Measurements from ENCODE around the gene CSPG5. TPM values are rescaled to one million over a fixed set of nuclear protein-coding genes. Genes with fewer than 3 reads are reported as not detected.

Gene CSPG5, protein sequence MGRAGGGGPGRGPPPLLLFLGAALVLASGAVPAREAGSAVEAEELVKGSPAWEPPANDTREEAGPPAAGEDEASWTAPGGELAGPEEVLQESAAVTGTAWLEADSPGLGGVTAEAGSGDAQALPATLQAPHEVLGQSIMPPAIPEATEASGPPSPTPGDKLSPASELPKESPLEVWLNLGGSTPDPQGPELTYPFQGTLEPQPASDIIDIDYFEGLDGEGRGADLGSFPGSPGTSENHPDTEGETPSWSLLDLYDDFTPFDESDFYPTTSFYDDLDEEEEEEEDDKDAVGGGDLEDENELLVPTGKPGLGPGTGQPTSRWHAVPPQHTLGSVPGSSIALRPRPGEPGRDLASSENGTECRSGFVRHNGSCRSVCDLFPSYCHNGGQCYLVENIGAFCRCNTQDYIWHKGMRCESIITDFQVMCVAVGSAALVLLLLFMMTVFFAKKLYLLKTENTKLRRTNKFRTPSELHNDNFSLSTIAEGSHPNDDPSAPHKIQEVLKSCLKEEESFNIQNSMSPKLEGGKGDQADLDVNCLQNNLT
- total RNA-seq (2014; rRNA removed; shearing (Covaris generic)) = 5.9 and 8.5 TPM in 2 replicates

DNA sequence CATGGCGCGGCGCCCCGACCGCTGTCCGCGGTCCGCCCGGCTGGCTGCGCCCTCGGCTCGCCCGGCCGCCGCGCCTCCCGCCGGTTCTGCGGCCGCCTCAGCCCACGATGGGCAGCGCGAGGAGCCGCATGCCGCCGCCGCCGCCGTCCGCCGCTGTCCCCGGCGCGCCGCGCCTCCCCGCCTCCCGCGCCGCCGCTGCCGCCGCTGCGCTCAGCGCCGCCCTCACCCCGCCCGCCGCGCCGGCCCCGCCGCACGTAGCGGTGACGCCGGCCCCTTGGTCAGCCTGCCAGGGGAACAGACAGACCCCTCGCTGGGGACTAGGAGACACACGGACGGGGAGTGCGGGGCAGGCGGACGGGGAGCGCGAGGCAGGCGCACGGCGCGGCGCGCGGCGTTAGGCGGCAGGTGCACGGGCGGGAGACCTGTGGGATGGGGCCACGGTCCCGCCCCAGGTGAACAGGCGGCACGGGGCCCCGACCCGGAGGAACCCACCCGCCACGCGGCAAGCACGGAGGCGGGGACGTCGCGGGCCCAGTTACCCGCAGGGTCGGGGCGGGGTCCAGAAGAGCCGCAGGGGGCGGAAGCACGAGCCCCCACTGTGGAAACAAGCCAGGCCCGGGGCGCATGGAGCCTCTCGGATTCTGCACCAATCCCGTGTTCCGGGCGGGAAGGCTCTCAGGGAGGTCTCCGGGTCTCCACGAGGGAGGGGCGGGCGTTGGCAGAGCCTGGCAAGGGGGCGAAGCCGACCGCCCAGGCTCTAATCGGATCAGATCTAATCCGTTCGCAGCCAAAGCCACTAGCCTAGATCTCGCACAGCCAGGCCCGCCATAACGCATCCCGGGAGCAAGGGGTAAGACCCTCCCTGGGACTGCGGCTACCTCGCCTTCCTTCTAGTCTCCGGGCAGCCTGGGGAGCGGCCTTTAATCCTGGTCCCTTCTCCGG lies at the start of gene CSPG5:
TSS of gene CSPG5 (minus strand) at position 175 of the 942 bp plus-strand sequence. CDS start at position 3, 172 bp downstream.
- in situ Hi-C loops (cut with HindIII; ENCODE audit: low sequenced_read_pairs) = no loop called here
- peak; percentile 64 for DNase-seq (ENCODE audit: low spot score)

DNA sequence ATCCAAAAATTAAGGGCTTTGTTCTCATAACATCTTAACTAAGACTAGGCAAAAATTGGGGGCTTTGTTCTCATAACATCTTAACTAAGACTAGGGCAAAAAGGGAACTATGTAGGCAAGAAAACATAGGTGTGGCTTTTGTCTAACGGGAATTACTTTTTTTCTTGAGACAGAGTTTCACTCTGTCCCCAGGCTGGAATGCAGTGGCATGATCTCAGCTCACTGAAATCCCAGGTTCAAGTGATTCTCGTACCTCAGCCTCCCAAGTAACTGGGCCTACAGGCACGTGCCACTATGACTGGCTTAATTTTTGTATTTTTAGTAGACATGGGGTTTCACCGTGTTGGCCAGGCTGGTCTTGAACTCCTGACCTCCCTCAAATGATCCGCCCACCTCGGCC lies 49.8 kb upstream of the CSPG5 start:
- in situ Hi-C loops (cut with HindIII; ENCODE audit: low sequenced_read_pairs) = no loop called here
- no peak for DNase-seq (ENCODE audit: low spot score)

DNA sequence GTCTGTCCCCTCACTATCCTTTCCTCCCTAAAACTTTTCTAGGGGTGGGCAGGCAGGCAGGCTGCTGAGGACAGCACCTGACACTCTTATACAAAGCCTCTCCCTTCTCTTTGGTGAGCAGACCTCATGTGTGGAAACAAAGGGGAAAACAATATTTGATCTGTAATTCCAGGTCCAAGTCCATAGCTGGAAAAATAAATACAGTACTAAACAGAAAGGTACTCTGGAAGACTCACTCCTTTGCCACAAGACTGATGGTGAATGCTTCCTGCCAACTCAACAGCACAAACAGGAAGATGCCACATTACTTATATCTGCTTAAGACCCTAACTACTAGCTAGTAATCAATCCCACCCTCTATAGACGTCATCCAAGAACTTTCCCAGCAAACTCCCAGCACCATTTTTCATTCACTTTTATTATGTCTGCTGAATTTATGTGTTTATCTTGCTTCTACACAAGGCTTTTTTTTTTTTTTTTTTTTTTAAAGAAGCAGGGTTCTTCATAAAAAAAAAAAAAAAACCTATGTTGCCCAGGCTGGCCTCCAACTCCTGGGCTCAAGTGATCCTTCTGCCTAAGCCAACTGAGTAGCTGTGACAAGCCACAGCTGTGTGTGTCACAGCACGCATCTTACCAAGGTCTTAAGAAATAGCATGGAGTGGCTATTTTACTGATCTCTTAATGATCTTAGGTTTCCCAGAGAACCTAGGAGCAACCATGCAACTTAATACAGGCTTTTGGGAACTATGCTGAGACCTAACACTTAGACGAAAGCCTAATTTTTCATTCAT lies 44.2 kb upstream of the CSPG5 start:
- in situ Hi-C loops (cut with HindIII; ENCODE audit: low sequenced_read_pairs) = no loop called here
- no peak for DNase-seq (ENCODE audit: low spot score)

DNA sequence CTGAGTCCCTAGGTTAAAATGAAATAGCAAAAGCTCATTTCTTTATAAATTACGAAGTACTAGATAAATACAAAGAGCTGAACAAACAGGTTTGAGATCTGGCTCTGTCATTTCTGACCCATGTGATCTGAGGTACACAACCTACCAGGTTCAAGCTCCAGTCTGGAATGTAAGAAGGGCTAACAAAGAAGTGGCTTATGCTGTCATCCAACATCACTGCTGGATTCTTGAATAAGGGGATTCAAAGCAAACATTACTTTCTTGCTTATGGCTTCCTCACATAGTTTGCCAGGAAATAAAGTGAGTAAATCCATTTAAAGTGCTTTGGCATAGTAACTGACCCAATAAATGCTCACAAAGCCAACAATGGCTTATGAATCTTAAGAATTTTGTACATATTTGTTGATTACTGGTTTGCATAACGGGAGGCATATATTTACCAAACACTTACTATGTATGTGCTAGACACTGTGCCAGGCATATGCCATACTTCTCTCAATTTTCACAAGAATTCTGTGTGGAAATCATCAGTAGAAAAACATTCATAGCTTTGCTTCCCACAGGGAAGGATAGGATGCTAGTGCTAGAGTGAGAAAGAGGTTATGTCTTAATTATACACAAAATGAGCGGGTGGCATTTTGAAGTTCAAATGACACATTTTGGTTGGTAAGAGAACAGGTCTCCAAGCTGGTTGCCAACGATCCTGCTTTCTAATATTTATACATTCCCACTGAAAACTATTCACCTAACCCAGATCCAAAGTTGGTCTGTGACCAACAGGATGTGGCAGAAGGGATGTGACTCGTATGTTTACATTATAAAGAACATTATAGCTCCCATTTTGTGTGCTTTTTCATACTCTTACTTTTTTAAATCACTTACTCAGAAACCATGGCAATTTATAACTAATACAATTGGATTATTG lies 38.7 kb upstream of the CSPG5 start:
- in situ Hi-C loops (cut with HindIII; ENCODE audit: low sequenced_read_pairs) = no loop called here
- DNase-seq (ENCODE audit: low spot score) = no peak

DNA sequence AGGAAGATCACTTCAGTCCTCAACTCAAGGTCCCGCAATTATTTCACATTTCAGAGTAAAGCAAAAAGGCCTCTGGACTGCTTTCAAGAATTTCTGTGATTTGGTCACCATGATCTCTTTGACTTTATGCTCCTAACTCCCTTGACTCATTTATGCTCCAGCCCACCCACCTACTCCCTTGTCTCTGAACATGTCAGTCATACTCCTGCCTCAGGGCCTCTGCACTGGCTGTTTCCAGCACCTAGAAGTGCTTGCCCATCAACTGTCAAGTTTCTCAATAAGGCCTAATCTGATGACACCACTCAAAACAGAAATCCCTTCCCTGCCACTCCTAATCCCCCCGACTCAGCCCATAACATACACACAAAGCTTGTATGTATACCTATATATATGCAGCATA lies 36.1 kb upstream of the CSPG5 start:
- DNase-seq (ENCODE audit: low spot score) = no peak
- in situ Hi-C loops (cut with HindIII; ENCODE audit: low sequenced_read_pairs) = no loop called here

DNA sequence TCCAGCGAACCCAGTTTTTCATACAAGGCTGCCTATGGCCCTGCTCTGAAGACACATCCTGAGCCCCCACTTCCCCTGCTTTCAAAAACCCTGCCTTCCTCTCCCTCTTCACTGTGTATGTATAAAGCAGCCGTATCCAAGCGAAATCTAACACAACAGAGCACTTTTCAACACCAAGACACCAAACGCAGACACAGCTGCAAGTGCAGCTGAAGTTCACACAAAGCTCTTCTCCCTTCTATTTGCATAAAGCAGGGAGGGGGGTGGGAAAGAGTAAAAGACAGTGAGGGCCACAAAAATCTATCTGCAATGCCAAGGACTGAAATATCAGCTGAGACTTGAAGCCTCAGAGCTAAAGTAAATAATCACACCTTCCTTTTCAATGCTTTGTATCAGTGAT lies 35.1 kb upstream of the CSPG5 start:
- in situ Hi-C loops (cut with HindIII; ENCODE audit: low sequenced_read_pairs) = no loop called here
- no peak for DNase-seq (ENCODE audit: low spot score)

DNA sequence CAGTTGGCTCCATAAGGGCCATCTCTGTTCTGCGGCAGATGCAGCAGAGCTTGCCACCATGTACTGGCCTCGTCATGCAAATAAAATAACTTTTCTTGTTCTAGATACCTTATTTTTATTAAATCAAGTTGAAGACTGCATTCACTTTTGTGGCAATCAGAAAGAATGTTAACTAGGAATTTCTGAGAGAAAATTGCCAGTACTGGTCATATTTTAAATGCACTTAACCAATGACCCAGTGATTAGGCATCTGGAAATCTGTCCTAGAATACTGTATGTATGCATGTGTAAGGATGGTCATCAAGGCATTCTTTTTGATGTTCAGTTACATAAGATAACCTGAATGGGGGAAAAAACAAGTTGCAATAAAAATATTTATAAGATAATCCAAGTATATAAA lies 34.2 kb upstream of the CSPG5 start:
- DNase-seq (ENCODE audit: low spot score) = no peak
- in situ Hi-C loops (cut with HindIII; ENCODE audit: low sequenced_read_pairs) = no loop called here

DNA sequence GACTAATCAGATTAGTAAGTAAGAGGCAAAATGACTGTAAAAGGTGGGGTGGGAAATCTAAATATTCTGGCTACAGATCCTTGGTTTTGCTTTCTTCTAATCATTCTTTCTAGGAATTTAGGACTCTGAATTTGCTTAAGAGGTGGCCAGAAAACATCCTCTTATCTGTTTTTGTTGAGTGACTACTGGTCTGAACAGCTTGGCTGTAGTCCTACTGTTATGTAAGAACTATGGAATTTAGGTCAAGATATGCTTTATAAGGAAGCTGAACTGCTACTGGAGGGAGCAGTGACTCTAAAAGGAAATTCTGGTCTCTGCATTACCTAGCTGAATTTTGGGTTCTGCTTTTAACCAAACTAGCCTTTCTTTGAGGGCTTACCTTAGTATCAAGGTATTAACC lies 33.5 kb upstream of the CSPG5 start:
- DNase-seq (ENCODE audit: low spot score) = peak; percentile 95

DNA sequence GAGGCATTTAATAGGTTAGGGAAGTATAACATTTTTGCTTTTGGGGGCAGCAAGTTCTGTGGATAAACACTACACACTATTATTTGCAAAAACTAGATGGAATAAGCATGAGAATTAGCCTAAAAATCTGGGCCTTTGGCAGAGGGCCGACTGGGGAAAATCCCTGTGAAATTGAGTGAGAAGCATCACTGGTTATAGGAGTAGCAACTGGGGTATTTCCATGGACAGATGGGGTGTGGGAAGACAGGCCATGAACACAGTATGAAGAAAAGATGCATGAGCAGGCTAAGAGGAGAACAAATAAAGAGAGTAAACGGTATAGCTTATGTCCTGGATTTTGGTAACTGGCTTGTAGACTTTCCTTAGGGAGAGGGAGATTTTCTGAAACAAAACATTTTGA lies 32.9 kb upstream of the CSPG5 start:
- DNase-seq (ENCODE audit: low spot score) = peak; percentile 76
- in situ Hi-C loops (cut with HindIII; ENCODE audit: low sequenced_read_pairs) = no loop called here

More for the DNA sequence above, 33.5 kb upstream of the CSPG5 start:
- in situ Hi-C loops (cut with HindIII; ENCODE audit: low sequenced_read_pairs) = no loop called here

DNA sequence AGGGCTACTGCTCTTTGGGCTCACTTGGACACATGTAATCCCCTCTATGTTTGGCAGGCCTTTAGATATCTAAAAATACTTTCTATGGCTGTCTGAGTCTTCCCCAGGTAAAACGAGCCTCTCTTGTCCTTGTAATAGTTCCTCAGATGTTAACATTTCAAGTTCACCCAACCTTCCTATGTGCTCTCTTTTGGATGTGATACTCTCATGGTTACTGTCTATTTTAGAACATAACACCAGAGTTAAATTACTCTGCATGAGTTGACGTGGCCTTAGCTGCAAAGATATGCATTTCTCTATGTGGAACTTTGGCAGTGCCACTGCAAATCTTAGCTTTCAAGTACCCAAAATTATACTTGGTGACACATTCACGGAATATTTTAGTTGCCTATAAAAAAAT lies 31.9 kb upstream of the CSPG5 start:
- in situ Hi-C loops (cut with HindIII; ENCODE audit: low sequenced_read_pairs) = no loop called here
- DNase-seq (ENCODE audit: low spot score) = no peak

DNA sequence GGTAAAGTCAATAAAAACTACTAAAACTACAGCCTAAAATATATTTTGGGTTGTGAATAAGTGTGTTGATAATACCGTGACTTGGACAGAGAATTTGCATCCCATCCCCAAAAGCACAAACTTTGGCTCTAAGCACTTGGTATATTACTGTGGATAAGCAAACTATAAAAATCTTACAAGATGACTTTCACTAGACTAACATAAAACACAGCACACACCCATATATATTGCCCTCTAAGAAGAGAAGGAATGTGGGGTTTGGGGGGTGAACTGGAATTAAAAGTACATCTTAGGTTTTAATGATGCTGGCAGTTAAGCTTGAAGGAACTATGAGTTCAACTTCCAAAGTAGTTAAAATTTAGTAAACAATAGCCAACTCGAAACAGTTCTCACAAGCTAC lies 28.7 kb upstream of the CSPG5 start:
- DNase-seq (ENCODE audit: low spot score) = no peak
- in situ Hi-C loops (cut with HindIII; ENCODE audit: low sequenced_read_pairs) = no loop called here

DNA sequence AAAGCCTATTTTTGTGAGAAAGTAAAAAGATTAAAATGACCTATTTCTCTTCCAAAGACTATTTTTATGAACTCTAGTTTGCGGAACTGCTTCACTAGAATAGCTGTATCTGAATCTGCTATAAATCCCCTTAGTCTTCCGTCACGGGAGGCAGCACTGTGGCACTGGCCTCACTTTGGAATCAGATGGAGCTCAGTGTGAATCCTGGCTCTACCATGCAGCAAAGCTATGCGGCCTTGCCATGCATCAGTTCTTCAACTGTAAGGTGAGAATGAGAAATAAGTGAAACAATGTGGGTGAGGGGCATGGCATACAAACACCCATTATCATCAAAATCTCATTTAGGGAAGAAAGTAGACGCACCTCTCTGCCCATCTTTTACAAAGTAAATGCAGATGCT lies 27.5 kb upstream of the CSPG5 start:
- in situ Hi-C loops (cut with HindIII; ENCODE audit: low sequenced_read_pairs) = no loop called here
- peak; percentile 84 for DNase-seq (ENCODE audit: low spot score)

DNA sequence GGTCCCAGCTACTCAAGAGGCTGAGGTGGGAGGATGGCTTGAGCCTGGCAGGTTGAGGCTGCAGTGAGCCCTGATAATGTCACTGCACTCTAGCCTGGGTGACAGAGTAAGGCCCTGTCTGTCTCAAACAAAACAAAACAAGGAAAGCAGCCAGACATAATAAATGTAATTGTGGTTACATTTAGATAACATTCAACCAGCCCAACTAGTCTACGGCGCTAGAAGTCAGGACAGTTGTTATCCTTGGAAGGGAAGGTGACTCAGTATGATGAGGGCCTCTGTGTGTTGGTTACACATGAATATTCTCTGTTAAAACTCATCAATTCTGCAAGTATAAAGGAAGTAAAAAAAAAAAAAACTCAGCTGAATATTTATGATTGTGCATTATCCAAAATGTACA lies 27.0 kb upstream of the CSPG5 start:
- no peak for DNase-seq (ENCODE audit: low spot score)
- in situ Hi-C loops (cut with HindIII; ENCODE audit: low sequenced_read_pairs) = no loop called here

DNA sequence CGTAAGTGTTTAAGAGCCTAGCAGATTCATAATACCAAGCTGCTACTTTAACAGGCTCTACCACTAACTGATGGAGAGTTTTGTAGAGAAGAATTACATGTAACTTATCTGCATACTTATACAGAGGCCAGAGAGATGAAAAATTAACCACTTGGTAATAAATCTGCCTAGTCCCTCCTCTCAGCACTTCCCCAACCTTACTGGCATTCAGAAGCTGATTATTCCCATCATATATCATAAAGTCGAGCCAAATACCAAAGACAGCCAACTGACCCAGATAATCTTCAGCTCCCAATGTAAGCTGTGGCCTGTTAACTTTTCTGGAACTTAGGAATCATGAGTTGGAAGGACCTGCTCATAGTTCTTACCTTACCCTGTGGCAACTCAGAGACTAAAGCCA lies 25.5 kb upstream of the CSPG5 start:
- in situ Hi-C loops (cut with HindIII; ENCODE audit: low sequenced_read_pairs) = no loop called here
- no peak for DNase-seq (ENCODE audit: low spot score)

DNA sequence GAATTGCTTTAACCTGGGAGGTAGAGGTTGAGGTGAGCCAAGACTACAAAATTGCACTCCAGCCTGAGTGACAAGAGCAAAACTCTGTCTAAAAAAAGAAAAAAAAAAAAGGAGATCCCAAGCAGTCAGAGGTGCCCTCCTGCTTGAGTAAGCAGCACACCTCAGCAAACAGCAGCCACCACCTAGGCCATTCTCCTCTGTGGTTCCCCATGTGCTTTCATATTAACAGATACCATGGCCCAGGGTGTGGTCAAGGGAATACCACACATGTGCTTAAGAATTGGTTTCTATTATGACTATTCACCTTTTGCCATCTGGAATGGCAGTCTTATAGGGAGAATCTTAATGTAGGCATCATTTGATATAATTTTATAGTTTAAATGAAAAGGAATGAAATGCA lies 24.7 kb upstream of the CSPG5 start:
- DNase-seq (ENCODE audit: low spot score) = no peak
- in situ Hi-C loops (cut with HindIII; ENCODE audit: low sequenced_read_pairs) = no loop called here

DNA sequence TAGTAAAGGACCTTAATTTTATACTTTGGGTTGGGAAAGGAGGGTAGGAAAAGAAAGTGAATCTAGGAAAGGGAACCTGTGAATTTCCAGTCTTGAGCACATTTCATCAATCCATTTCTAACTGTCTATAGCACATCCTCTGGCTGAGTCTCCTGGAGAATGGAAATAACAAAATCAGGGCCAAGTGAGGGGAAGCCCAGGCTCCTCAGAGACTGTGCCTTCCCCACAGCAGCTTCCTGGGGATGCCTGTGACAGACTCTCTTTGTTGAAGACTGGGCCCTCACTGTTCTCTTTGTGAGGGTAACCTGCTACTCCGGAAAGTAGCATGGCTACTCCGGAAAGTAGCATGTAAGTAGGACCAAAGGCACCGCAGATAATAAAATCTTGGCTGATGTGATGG lies 22.6 kb upstream of the CSPG5 start:
- no peak for DNase-seq (ENCODE audit: low spot score)
- in situ Hi-C loops (cut with HindIII; ENCODE audit: low sequenced_read_pairs) = no loop called here

DNA sequence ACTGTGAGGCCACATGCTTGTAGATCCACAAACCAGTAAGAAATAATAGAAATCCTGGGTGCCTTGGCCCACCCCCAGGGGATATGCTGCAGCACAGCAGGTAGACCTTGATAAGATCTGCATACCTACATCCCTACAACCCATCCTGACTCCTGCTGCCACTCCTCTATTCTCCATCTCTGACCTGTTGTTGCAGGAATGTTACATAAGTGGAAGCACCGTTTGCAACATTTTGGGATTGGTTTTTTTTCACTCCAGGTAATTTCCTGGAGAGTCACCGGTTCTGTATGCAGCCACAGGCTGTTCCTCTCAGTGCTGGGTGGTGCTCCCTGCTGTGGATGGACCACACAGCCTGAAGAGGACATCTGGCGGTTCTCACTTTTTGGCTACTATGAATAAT lies 16.1 kb upstream of the CSPG5 start:
- in situ Hi-C loops (cut with HindIII; ENCODE audit: low sequenced_read_pairs) = no loop called here
- no peak for DNase-seq (ENCODE audit: low spot score)

DNA sequence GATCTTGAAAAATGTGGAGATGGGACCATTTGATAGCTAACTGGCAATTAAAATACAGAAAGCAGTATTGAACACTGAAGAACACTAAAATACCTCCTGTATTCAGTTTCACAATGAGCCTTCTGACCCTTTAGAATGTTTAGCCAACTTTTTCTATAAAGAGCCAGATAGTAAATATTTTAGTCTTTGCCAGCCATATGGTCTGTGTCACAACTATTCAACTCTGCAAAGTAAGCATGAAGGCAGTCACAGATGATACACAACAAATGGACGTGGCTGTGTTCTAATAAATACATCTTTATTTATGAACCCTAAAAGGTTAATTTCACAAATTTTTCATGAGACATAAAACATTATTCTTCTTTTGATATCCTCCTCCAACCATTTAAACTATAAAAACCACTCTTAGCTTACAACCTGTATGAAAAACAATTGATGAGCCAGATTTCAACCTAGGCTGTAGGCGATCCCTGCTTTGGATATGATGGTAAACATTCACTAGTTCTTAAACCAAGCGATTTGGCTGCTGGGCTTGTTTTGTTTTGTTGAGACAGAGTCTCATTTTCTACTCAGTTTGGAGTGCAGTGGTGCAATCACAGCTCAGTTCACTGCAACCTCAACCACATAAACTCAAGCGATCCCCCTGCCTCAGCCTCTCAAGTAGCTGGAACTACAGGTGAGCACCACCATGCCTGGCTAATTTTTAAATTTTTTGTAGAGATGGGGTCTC lies 13.6 kb upstream of the CSPG5 start:
- no peak for DNase-seq (ENCODE audit: low spot score)
- in situ Hi-C loops (cut with HindIII; ENCODE audit: low sequenced_read_pairs) = no loop called here

Data from G401 (cell line).